Upper lobe of left lung (tissue), 4 donors: ENCODE measurements around the gene CORO7.

Experiments used
- POLR2A ChIP-seq, 4 donors: fragments of 450-650 bp; IDR thresholded peaks; one replicate each; pipeline ENCODE4 v1.5.1; 2016 to 2017; ENCODE audit warnings: antibody characterized with exemption in 4 of 4, mild to moderate bottlenecking in 2 of 4
- TF ChIP-seq, protein P1 (sequence below), 6 experiments: fragments of 450-650 bp in 4 of 6; fragments of 200-600 bp in 2 of 6; sonication (generic) in 2 of 6; IDR thresholded peaks; one replicate each; pipeline ENCODE4 v1.5.1; 2016 to 2019; ENCODE audit warnings: antibody characterized with exemption in 6 of 6

GRCh38 chr16:4350787-4351659 lies 65.4 kb downstream of the CORO7 start, which contains the start of gene PAM16:
- TF ChIP-seq, protein P1, sequence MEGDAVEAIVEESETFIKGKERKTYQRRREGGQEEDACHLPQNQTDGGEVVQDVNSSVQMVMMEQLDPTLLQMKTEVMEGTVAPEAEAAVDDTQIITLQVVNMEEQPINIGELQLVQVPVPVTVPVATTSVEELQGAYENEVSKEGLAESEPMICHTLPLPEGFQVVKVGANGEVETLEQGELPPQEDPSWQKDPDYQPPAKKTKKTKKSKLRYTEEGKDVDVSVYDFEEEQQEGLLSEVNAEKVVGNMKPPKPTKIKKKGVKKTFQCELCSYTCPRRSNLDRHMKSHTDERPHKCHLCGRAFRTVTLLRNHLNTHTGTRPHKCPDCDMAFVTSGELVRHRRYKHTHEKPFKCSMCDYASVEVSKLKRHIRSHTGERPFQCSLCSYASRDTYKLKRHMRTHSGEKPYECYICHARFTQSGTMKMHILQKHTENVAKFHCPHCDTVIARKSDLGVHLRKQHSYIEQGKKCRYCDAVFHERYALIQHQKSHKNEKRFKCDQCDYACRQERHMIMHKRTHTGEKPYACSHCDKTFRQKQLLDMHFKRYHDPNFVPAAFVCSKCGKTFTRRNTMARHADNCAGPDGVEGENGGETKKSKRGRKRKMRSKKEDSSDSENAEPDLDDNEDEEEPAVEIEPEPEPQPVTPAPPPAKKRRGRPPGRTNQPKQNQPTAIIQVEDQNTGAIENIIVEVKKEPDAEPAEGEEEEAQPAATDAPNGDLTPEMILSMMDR (IDR thresholded peaks at IDR 0.05): peak in 2 of 6 experiments; percentile 19 to 33
- TF ChIP-seq POLR2A (IDR thresholded peaks at IDR 0.05): peak in 1 of 4 donors; percentile 72
